T-helper 2 cell treated with Interferon-gamma antibody and Interleukin-4, amounts not matched to agents 100 ng/mL and 5 ng/mL, for 36 hours (primary cell): Measurements from ENCODE around the gene N4BP2L2. TPM values are rescaled to one million over a fixed set of nuclear protein-coding genes. Genes with fewer than 3 reads are reported as not detected.

ENCODE experiments used
- intact Hi-C: fragments of 100-400 bp; cut with micrococcal nuclease; formaldehyde crosslinking; loops from one replicate; pipeline ENCODE4 v1.15.1; 2023
- total RNA-seq: library from RNA; stranded (reverse); gene quantifications from 2 replicates; pipeline ENCODE4 v1.2.3, GENCODE V29; 2022

N4BP2L2 gene
- total RNA-seq, 1 donor from 2014 or later: 116 TPM

DNA sequence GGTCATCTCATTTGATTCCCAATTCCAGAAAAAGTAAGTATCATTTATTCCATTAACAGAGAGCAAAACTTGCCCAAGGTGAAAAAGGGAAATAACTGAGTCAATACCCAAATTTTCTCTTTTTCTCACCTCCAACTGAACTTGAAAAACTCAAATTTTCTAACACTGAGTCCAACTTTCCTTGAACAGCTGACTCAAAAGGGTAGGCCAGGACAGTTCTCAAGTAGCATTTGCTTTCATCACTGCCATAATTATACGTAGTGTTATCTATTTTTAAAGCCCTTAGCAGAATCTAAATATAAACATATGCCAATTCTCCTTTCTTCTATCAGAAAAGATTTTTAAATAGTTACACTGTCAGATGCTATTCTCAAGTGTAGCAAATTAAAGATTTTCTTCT lies 3.5 kb downstream of the N4BP2L2 start:
- intact Hi-C loops: loop anchor here (5.0 kb wide), 3 partner anchors 112 to 1282 kb away; partner anchors contain the start of genes FRY and RFC3

DNA sequence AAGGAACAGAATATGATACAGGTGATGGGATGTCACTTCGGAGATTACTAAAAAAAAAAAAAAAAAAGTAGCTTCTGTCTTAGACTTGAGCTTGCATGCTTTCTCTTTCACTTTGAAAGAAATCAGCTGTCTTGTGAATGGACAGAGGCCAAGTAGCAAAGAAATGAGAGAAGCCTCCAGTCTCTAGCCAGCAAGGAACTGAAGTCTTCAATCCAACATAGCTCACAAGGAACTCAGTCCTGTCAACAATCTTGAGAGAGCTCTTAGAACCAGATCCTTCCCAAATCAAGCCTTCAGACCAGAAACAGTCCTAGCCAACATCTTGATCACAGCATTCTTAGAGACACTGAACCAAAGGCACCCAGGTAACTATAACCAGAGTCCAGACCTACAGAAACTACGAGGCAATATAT lies 7.7 kb downstream of the N4BP2L2 start:
- intact Hi-C loops: loop anchor here (1.0 to 2.0 kb wide), 2 partner anchors 7 to 102 kb away; partner anchors contain the start of genes N4BP2L1 and N4BP2L2

GRCh38 chr13:32528358-32528757 lies 10.2 kb downstream of the N4BP2L2 start:
- intact Hi-C loops: no loop called here

GRCh38 chr13:32527151-32527550 lies 11.4 kb downstream of the N4BP2L2 start:
- intact Hi-C loops: no loop called here

GRCh38 chr13:32525766-32526165 lies 12.8 kb downstream of the N4BP2L2 start:
- intact Hi-C loops: no loop called here

- intact Hi-C loops: no loop called here
Measured at GRCh38 chr13:32515246-32515645, 23.3 kb downstream of the N4BP2L2 start.

DNA sequence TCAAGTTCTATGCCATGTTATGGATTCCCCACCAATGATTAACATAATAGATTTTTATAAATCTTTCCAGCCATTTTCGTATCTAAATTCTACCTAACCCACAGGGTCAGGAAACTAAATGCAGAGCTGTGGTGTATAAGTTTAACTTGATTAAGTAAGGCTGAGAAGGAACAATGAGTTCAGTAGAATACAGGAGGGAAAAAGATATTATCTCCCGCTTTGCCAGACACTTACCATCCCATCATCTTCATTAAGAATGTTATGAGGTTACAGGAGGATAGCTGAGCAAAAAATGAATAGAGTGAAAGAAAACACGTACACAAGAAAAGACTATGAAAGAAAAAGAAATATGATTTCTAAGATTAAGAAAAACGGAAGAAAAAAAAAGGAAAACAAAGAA lies 27.1 kb downstream of the N4BP2L2 start:
- intact Hi-C loops: no loop called here

DNA sequence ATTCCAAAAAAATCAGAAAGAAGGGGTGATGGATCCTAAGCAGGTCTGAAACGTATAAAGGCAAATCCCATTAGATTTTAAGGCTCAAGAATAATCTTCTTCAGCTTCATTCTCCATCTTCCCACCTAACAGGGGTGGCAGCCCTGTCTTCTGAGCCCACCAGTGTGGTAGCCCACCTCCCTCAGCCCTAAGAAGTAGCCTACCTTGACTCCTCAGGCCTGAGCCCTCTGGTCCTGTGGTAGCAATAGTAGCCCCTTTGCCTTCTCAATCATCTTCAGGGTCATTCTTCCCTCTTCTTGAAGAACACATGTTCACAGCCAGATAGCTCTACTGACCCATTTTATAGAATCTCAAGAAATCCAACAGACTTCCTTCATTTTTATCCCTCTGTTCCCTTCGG lies 33.7 kb downstream of the N4BP2L2 start:
- intact Hi-C loops: no loop called here

GRCh38 chr13:32504263-32504662 lies 34.3 kb downstream of the N4BP2L2 start:
- intact Hi-C loops: no loop called here

- intact Hi-C loops: no loop called here
Measured at GRCh38 chr13:32503727-32504126, 34.9 kb downstream of the N4BP2L2 start.

DNA sequence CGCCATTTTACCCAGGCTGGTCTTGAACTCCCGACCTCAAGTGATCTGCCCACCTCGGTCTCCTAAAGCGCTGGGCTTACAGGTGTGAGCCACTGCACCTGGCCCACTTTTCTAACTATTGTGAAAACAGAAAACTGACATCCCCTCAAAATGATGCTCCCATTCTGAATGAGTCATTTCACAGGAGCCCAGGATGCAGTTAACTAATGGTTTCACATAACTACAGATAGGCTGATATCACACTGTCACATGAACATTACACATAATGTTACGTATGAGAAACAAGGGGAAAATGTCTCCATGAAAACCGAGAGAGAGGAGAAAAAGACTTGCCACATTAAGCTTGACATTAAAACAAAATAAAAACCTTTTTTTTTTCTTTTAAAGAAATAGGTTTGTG lies 37.5 kb downstream of the N4BP2L2 start:
- intact Hi-C loops: no loop called here

DNA sequence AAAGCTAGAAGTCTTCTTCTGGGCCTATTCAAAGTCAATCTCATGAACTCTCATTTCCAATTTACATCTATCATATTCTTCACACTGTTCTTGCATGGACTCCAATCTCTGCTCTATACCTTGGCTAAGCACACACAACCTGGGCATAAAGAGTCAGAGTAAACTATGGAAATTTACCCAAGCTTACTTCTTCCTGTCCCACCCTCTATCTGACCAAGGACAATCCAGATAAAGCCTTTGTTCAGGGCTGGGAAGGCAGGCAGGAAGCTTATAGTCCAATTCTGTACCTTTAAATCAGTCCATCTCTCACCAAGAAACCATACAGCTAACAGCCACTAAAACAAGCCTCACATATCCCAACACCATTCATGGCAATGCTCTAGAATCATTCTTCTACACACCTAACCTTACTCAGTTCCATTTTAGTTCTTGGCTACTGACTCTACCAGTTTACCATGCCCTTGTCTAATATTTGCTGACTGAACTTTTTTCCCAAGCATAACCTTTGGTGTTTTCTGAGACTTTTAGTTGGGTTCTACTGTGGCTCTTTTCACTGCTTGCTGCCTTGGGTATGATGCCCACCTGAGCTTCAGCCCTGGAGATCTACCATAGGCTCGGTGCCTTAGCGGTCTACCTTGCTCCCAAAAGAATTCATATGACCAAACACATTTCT lies 38.9 kb downstream of the N4BP2L2 start:
- intact Hi-C loops: no loop called here

DNA sequence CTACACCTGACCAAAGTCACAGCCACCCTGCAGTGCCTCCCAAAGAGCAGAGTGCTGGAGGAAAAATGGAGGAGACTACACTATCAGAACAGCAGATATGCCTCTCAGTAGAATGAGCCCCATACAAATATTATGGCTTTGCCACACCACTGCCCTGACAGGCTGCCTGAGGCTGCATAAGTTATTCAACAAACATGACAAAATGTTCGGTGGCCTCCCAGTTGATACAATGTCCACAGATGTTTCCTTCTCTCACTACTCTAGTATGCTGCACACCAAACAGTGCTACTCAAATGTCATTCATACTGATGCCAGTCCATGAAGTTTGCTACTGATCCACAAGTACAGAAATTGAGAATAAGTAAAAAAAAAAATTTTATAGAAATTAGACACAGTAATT lies 41.0 kb downstream of the N4BP2L2 start:
- intact Hi-C loops: no loop called here

DNA sequence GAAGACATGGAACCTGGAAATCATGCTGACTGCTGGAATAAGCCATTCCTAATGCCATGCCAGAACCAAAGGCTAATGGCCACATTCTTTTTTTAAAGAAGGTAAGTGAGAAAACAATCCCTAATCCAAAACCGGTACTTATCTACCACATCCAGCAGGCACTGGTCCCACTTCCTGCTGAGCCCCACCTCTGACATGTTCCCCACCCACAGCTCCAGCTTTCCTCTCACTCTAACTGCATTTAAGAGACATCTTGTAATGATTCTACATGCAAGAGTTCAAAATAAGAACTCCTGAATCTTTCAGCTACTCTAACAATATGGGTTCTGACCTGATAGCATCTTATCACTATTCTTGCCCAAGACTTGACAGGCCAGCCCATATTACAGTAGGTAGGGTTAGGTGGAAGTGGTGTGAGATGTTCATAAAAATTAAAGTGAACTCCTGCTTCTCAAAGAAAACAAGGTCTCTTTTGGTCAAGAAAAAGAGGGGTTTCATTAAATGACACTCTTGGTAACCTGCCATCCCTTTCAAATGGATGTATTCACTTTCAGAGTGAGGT lies 41.9 kb downstream of the N4BP2L2 start:
- intact Hi-C loops: no loop called here

GRCh38 chr13:32495841-32496240 lies 42.8 kb downstream of the N4BP2L2 start:
- intact Hi-C loops: no loop called here

- intact Hi-C loops: no loop called here
Measured at GRCh38 chr13:32495429-32495828, 43.2 kb downstream of the N4BP2L2 start.

DNA sequence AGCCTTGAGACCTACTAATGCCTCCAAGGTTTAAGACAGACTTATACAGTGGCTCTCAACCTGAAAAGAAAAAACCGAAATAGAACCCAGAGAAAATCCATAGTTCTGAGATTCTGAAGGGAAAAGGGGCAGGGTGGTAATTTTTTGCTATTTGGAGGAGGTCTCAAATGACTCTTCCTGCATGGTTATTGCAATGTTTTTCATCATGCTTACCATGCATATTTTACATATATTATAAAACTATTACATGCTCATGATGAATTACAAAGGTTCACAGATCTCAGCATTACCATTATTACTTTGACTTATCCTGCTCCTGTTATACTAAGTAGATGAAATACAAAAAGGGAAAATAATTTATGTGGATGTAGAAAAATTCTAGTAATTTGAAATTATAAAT lies 47.6 kb downstream of the N4BP2L2 start:
- intact Hi-C loops: no loop called here

DNA sequence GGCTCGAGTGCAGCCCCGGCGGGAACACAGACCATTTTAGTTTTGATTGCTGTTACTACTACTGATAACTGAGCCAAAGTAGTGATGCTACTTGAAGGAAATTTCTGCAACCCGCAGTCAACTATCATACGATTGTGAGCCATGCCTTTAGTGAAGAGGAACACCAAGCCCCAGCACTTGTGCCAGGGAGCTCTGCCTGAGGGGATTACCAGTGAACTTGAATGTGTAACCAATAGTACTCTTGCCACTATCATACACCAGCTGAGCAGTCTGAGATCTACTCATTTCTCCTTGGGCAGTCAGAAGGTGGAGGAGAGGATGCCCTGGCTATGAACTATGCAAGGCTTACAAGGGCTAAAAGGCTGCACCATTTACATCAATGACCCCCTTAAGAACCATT lies 61.7 kb downstream of the N4BP2L2 start:
- intact Hi-C loops: no loop called here

GRCh38 chr13:32476021-32476731 lies 62.4 kb downstream of the N4BP2L2 start:
- intact Hi-C loops: no loop called here

- intact Hi-C loops: no loop called here
Measured at GRCh38 chr13:32474999-32475792, 63.4 kb downstream of the N4BP2L2 start.

- intact Hi-C loops: no loop called here
Measured at GRCh38 chr13:32473650-32474049, 64.9 kb downstream of the N4BP2L2 start.

GRCh38 chr13:32472194-32472621 lies 66.4 kb downstream of the N4BP2L2 start:
- intact Hi-C loops: no loop called here
